Measurements from ENCODE around the gene NKAP.

The NKAP gene
- long read RNA-seq, full-length matches to known transcripts = 15 of 34 reads
- long read RNA-seq, partial matches to known transcripts = 18 of 34 reads
- long read RNA-seq, other reads (novel, unspliced or antisense) = 1 of 34 reads

DNA sequence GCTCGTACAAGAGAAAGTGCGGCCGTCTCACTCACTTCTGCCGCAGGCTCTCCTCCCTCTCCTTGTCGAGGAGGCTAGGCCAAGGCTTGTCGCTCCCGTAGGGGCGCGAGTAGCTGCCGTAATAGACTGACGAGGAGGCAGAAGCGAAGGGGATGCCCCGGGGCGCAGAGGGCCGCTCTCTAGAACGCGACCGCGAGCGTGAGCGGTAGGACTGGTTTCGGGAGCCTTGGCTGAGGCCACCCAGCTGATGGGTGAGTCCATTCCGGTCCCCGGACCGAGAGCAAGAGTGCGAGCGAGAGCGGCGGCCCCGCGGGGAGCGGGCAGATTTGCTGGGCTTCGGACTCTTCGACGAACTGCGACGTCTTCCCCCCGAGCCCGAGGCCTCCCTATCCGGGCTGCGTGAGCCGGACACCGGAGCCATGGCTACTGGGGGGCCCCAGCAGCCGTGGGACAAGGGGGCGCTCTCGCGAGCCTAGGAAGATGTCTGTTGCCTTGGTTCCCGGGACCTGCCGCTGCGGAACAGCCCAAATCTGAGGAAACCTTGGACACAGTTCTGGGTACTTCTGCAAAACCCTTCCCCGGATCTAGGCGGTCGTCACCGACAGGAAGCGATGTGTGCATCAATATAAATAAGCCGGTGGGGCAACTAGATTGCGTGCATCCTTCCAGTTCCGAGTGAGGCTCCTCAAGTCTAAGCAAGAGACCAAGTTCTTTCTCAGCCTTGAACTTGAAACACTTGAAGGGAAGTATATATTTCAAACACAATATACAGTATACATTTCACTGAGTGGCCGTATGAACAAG lies at the start of gene NKAP:
NKAP (minus strand) TSS at position 567 of the 804 bp plus-strand sequence; CDS start at position 421, 146 bp downstream.
- peak within 1 kb of the TSS; percentile 77 for H3K4me3 ChIP-seq (replicated peaks; ENCODE audit: insufficient read depth, low read length)
- TF ChIP-seq POLR2AphosphoS5 (IDR thresholded peaks at IDR 0.05; ENCODE audit: low read depth) (no peak), SPI1 (IDR thresholded peaks at IDR 0.05; ENCODE audit: borderline replicate concordance, low read depth) (peak; percentile 55; the same call in 1 of the 2 replicates), GABPA (IDR thresholded peaks at IDR 0.05; ENCODE audit: low read depth) (peak; percentile 96)
- TF ChIP-seq, protein P1, sequence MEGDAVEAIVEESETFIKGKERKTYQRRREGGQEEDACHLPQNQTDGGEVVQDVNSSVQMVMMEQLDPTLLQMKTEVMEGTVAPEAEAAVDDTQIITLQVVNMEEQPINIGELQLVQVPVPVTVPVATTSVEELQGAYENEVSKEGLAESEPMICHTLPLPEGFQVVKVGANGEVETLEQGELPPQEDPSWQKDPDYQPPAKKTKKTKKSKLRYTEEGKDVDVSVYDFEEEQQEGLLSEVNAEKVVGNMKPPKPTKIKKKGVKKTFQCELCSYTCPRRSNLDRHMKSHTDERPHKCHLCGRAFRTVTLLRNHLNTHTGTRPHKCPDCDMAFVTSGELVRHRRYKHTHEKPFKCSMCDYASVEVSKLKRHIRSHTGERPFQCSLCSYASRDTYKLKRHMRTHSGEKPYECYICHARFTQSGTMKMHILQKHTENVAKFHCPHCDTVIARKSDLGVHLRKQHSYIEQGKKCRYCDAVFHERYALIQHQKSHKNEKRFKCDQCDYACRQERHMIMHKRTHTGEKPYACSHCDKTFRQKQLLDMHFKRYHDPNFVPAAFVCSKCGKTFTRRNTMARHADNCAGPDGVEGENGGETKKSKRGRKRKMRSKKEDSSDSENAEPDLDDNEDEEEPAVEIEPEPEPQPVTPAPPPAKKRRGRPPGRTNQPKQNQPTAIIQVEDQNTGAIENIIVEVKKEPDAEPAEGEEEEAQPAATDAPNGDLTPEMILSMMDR (IDR thresholded peaks at IDR 0.05; ENCODE audit: insufficient read depth, low read length) = no peak
- TF ChIP-seq, protein P2, sequence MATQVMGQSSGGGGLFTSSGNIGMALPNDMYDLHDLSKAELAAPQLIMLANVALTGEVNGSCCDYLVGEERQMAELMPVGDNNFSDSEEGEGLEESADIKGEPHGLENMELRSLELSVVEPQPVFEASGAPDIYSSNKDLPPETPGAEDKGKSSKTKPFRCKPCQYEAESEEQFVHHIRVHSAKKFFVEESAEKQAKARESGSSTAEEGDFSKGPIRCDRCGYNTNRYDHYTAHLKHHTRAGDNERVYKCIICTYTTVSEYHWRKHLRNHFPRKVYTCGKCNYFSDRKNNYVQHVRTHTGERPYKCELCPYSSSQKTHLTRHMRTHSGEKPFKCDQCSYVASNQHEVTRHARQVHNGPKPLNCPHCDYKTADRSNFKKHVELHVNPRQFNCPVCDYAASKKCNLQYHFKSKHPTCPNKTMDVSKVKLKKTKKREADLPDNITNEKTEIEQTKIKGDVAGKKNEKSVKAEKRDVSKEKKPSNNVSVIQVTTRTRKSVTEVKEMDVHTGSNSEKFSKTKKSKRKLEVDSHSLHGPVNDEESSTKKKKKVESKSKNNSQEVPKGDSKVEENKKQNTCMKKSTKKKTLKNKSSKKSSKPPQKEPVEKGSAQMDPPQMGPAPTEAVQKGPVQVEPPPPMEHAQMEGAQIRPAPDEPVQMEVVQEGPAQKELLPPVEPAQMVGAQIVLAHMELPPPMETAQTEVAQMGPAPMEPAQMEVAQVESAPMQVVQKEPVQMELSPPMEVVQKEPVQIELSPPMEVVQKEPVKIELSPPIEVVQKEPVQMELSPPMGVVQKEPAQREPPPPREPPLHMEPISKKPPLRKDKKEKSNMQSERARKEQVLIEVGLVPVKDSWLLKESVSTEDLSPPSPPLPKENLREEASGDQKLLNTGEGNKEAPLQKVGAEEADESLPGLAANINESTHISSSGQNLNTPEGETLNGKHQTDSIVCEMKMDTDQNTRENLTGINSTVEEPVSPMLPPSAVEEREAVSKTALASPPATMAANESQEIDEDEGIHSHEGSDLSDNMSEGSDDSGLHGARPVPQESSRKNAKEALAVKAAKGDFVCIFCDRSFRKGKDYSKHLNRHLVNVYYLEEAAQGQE (IDR thresholded peaks at IDR 0.05; ENCODE audit: insufficient replicate concordance, low read depth) = no peak
- H3K27me3 ChIP-seq (ENCODE audit: insufficient read depth, poor library complexity, severe bottlenecking) = no peaks in the 10 kb centered on the region
- H3K27ac ChIP-seq (replicated peaks) = peak within 1 kb of the TSS; percentile 78
- peak; percentile 78 to 88 for DNase-seq (ENCODE audit: low read depth in 1 of 2, low spot score in 1 of 2)

DNA sequence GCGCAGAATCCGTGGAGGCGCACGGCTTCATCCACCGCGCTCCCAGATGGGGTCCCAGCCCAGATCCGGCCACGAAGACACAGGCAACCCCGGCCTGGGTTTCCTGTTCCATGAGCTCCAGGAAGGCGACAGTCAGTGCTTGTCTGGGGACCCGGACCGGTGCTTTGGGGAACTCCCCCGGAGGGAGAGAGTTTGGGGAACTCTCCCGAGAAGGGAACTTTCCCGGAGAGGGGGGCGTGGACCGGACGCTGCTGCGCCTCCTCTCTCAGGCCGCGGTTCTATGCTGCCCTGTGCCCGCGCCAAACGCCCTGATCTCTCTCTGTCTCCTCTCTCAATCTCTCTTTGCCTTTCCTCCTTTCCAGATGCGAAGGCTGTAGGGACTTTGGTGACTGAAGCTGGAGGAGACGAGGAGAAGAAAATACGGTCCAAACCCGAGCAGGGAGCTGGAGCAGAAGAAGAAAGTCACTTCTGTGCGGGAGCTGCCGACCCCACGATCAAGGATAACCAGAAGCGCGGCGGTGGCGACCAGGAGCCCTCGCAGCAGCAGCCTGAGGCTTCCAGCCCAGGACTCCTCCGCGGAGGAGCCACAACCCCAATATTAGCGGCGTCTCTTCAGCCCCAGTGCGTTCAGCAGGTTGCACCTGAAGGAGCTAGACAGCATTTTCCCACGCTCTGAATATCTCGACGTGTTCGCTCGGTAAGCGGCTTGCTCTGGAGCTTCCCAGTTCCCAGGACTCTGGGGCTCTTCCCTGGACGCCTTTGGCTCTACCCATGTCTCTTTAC lies 47.6 kb upstream of the NKAP start:
- TF ChIP-seq GABPA (IDR thresholded peaks at IDR 0.05; ENCODE audit: low read depth) = 0 out of 2 replicates have a peak, but pooled peaks have one; percentile 18
- TF ChIP-seq, protein P2 (IDR thresholded peaks at IDR 0.05; ENCODE audit: insufficient replicate concordance, low read depth) = no peak
- peak; percentile 14; the same call in 1 of the 2 replicates for TF ChIP-seq SPI1 (IDR thresholded peaks at IDR 0.05; ENCODE audit: borderline replicate concordance, low read depth)
- TF ChIP-seq, protein P1 (IDR thresholded peaks at IDR 0.05; ENCODE audit: insufficient read depth, low read length) = no peak
- no peak for TF ChIP-seq POLR2AphosphoS5 (IDR thresholded peaks at IDR 0.05; ENCODE audit: low read depth)
- Histone ChIP-seq H3K27ac (replicated peaks) (no peak overlapping the region), H3K4me3 (replicated peaks; ENCODE audit: insufficient read depth, low read length) (peak overlapping the region; percentile 46), H3K27me3 (ENCODE audit: insufficient read depth, poor library complexity, severe bottlenecking) (peaks cover 16% of the 10 kb centered on the region)
- DNase-seq (ENCODE audit: low read depth in 1 of 2, low spot score in 1 of 2) = peak in 1 of 2 experiments; percentile 42

DNA sequence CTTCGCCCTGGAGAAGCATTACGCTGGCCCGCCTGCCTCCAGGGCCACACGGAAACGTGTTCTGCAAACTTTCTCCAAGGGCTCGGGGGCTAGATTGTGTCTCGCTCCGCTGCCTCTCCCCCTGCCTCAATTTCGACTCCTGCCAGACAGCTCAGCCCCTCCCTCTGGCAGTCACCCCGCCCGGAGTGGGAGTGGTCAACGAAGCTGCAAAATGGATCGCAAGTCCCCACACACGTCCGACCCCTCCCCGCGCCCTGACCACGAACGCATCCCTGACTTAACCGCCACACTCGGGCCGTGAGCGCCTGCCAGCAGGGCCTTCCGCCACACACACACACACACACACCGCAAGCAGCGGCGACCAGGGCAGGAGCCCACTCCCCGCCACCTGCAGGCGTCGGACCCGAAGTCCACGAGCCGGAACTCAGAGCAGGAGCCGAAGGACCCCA lies 47.0 kb upstream of the NKAP start:
- Histone ChIP-seq H3K27ac (replicated peaks) (no peak overlapping the region), H3K4me3 (replicated peaks; ENCODE audit: insufficient read depth, low read length) (peak overlapping the region; percentile 46), H3K27me3 (ENCODE audit: insufficient read depth, poor library complexity, severe bottlenecking) (peaks cover 13% of the 10 kb centered on the region)
- DNase-seq (ENCODE audit: low read depth in 1 of 2, low spot score in 1 of 2) = peak in 1 of 2 experiments; percentile 25
- TF ChIP-seq POLR2AphosphoS5 (IDR thresholded peaks at IDR 0.05; ENCODE audit: low read depth) (no peak), SPI1 (IDR thresholded peaks at IDR 0.05; ENCODE audit: borderline replicate concordance, low read depth) (no peak), GABPA (IDR thresholded peaks at IDR 0.05; ENCODE audit: low read depth) (no peak)
- TF ChIP-seq, protein P2 (IDR thresholded peaks at IDR 0.05; ENCODE audit: insufficient replicate concordance, low read depth) = no peak
- TF ChIP-seq, protein P1 (IDR thresholded peaks at IDR 0.05; ENCODE audit: insufficient read depth, low read length) = no peak
